Natural killer cell treated with Interleukin-12 subunit alpha and Interleukin-12 subunit beta and Interleukin-15 and Interleukin-18, amount 100 ng/mL, for 72 hours (primary cell): ENCODE measurements around the gene NAA20. TPM values are rescaled to one million over a fixed set of nuclear protein-coding genes. Genes with fewer than 3 reads are reported as not detected.

Experiments used
- ATAC-seq, 2 donors: fragments of 150-1000 bp; cut with Tn5 transposase in 1 of 2; sonication (Bioruptor Pico), chemical (Tn5 transposase) in 1 of 2; 2 replicates each; pipeline ENCODE4 v1.10.0; 2021
- DNase-seq: peaks from one replicate; pipeline ENCODE4 v3.0.0; 2022; ENCODE audit warnings: low spot score
- H3K27ac Mint-ChIP-seq, 2 donors: 1 replicate in 1 of 2; 2 replicates in 1 of 2; pipeline ENCODE4 v1.8.0; 2022; ENCODE audit warnings: mixed read lengths in 2 of 2, mild to moderate bottlenecking in 1 of 2, moderate library complexity in 1 of 2
- H3K27me3 Mint-ChIP-seq, 2 donors: 1 replicate in 1 of 2; 2 replicates in 1 of 2; pipeline ENCODE4 v1.8.0; 2022; ENCODE audit warnings: mixed read lengths in 2 of 2
- H3K36me3 Mint-ChIP-seq: one replicate; pipeline ENCODE4 v1.8.0; 2022; ENCODE audit warnings: mixed read lengths
- H3K4me1 Mint-ChIP-seq, 2 donors: 1 replicate in 1 of 2; 2 replicates in 1 of 2; pipeline ENCODE4 v1.8.0; 2022; ENCODE audit warnings: low read depth in 2 of 2, mixed read lengths in 2 of 2, mild to moderate bottlenecking in 1 of 2
- H3K4me3 Mint-ChIP-seq: one replicate; pipeline ENCODE4 v1.8.0; 2022; ENCODE audit warnings: mixed read lengths
- H3K9me3 Mint-ChIP-seq: 2 replicates; pipeline ENCODE4 v1.8.0; 2022; ENCODE audit warnings: mixed read lengths
- total RNA-seq, 2 donors: library from RNA; stranded (reverse); gene quantifications; one replicate each; pipeline ENCODE4 v1.2.3, GENCODE V29; 2022

NAA20 gene
- total RNA-seq, 2 donors from 2014 or later, result 62.4 to 75.8 TPM

DNA sequence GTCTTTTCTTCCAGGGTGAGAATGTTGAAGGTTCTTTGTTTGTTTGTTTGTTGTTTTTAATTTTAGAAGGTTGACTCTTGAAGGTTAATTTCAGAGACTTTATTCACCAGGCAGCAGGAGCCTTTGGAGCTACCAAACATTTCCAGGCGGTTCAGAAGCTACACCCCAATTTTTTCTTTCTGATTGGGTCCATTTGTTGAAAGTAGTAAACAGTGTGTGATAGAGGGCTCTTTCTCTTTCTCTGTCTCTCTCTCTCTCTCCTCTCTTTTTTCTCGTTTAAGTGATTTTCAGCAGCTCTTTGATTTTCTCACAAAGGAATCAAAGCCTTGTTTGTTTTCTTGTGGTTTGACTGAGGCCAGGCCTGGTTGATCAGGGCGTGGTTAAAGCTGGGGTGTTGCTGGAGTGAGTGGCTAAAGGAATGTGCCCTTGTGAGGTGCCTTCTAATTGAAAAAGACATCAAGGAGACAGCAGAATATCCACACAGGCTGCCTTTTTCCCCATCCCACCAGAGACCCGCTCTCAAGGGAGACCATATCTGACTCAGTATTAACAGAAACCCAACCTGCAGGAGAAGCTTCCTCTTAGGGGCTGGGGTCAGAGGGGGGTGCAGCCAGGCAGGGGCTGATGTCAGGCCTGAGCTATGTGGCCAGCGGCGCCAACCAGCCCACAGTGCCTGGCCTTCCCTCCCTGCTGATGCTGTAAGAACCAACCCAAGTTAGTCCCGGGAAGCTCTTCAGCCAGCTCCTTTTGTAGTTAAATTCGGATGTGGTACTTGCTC lies 40.4 kb upstream of the NAA20 start:
- H3K27me3 Mint-ChIP-seq, result peaks cover 4 to 14% of the 10 kb centered on the region in 2 donors
- H3K27ac Mint-ChIP-seq, result no peak overlapping the region
- H3K4me1 Mint-ChIP-seq, result peaks cover 4% of the 10 kb centered on the region in 2 donors
- DNase-seq (no peak), ATAC-seq (no peak)
- no peaks in the 10 kb centered on the region for H3K9me3 Mint-ChIP-seq
- H3K4me3 Mint-ChIP-seq, result no peak overlapping the region
- no peaks in the 10 kb centered on the region for H3K36me3 Mint-ChIP-seq

DNA sequence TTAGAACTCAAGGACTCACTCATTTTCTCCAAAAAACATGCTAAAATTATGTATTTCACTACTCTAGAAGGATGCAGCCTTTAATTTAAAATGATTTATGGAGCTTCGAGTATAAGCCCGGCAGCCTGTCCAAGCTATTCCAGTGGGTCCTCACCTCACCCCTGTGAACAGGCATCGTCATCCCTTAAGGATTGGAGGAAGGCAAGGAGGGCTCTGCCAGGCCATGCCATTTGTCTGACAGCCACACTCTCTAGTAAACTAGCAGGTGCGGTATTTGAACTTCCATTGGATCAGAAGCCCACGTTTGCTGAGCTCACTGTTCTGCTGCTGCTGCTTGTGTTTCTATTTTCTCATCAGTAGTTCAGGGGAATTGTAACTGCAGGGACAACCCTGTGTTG lies 39.8 kb upstream of the NAA20 start:
- Mint-ChIP-seq H3K4me1 (peaks cover 4% of the 10 kb centered on the region in 2 donors), H3K9me3 (no peaks in the 10 kb centered on the region), H3K36me3 (no peaks in the 10 kb centered on the region), H3K27ac (no peak overlapping the region), H3K4me3 (no peak overlapping the region), H3K27me3 (peaks cover 6 to 14% of the 10 kb centered on the region in 2 donors)
- ATAC-seq (no peak), DNase-seq (no peak)

DNA sequence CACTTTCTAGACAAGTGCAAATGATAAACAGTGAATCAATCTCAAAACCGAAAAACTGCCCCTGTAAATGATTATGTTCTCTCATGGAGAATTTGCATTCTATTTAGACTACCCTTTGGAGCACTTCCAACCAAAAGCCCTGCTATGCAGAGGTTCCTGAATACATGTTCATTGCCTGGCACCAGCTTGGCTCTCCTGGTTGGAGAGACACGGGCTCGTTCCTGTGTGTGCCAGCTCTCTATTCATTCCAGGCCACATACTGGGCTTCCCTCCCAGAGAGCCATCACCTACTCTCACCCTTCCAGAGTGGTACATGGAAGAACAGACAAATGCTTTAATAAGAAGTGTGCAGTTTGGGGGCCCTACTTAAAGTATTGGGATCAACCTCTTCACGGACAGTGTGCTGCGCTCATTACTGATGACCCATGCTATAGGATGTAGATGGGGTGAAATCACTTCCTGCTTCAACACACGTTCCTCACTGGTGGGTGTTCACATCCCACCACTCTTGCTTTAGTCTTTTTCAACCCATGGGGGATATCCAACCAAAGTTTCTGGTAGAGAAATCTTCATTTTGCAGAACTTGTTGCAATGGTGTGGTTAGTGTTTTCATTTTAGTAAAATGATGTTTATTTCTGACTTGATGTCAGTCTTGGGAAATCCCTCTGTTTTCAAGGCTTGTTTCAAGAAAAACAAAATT lies 38.5 kb upstream of the NAA20 start:
- Mint-ChIP-seq H3K4me3 (no peak overlapping the region), H3K36me3 (no peaks in the 10 kb centered on the region), H3K27ac (no peak overlapping the region), H3K27me3 (peaks cover 6 to 7% of the 10 kb centered on the region in 2 donors), H3K4me1 (peaks cover 0 to 4% of the 10 kb centered on the region in 2 donors), H3K9me3 (no peaks in the 10 kb centered on the region)
- no peak for DNase-seq
- ATAC-seq, result no peak

DNA sequence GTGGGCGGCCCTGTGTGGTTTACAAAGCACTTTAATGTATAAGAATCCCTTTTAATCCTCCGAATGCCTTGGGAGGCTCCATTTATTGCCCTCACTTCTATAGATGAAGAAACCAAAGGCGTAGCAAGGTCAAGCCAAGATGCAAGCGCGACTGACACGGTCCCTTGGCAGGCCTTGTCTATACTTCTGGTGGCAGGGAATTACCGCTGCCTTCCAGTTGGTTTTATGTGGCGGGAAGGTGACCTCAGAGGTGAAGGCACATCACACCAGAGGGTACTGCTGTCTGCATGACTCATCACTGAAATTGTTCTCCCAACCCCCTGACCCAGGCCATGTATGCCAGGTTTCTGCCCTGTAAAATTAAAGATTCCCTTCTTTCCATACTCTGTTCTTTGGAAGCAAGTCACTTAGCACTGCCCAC lies 36.1 kb upstream of the NAA20 start:
- Mint-ChIP-seq H3K4me3 (no peak overlapping the region), H3K27ac (no peak overlapping the region), H3K9me3 (no peaks in the 10 kb centered on the region), H3K36me3 (no peaks in the 10 kb centered on the region), H3K4me1 (no peaks in the 10 kb centered on the region), H3K27me3 (peaks cover 7 to 10% of the 10 kb centered on the region in 2 donors)
- ATAC-seq (no peak), DNase-seq (no peak)

DNA sequence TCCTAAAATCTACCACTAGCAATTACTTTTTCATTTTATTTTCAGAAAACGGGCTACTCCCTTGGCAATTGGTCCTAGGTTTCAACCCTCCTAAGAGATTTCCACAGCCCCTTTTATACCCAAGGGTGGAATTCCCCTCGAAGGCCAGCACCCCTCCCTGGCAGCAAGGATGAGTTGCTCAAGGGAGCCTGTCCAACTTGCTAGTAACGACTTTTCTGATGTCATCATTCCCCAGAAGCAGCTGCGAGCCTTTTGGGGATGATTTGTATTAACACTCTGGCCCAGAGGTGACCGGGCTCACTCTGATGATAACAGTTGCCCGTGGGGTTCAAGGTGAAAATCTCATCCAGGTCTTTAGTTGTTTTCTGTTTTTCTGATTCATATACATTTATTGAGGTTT lies 30.7 kb upstream of the NAA20 start:
- H3K36me3 Mint-ChIP-seq, result no peaks in the 10 kb centered on the region
- H3K4me3 Mint-ChIP-seq, result no peak overlapping the region
- no peaks in the 10 kb centered on the region for H3K9me3 Mint-ChIP-seq
- H3K27me3 Mint-ChIP-seq, result peaks cover 11 to 16% of the 10 kb centered on the region in 2 donors
- no peaks in the 10 kb centered on the region for H3K4me1 Mint-ChIP-seq
- DNase-seq (no peak), ATAC-seq (no peak)
- H3K27ac Mint-ChIP-seq, result no peak overlapping the region

DNA sequence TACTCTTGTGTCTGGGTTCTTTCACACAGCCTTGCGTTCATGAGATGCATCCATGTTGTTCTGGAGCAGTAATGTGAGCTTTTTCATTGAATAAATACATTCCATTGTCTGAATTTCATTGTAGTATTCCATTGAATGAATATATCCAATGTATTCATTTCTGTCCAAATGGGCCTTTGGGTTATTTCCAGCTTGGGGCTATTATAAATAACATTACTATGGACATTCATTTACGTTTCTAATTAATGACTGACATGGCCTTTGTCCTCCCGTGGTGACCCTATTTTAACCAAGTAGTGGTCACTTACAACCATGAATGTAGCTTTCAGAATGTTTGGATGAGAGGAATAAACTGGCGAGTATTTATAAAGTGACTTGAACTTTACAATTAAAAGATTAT lies 30.1 kb upstream of the NAA20 start:
- no peak for DNase-seq
- Mint-ChIP-seq H3K4me3 (no peak overlapping the region), H3K27me3 (peaks cover 12 to 13% of the 10 kb centered on the region in 2 donors), H3K4me1 (no peaks in the 10 kb centered on the region), H3K36me3 (no peaks in the 10 kb centered on the region), H3K27ac (no peak overlapping the region), H3K9me3 (no peaks in the 10 kb centered on the region)
- no peak for ATAC-seq

DNA sequence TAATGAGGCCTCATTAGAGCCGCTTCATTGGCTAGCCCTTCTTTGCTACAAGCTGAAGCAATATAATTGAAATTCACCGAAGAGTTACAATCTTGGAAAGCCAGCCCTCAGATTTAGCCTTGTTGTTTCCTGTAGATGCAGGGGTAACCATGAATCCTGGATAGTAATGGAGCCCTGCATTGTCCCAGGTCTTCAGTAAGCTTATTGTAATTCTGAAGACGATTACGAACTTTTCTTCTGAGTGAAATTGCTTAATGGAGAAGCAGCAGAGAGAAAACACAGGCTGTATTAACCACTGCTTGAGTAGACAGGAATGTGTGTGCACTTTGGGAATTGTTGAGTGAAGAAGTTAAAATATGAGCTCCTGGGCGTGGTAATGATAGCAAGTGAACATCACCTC lies 26.3 kb upstream of the NAA20 start:
- ATAC-seq (no peak), DNase-seq (no peak)
- Mint-ChIP-seq H3K27me3 (peaks cover 13% of the 10 kb centered on the region in 2 donors), H3K9me3 (no peaks in the 10 kb centered on the region), H3K4me3 (no peak overlapping the region), H3K4me1 (no peaks in the 10 kb centered on the region), H3K36me3 (no peaks in the 10 kb centered on the region), H3K27ac (no peak overlapping the region)

DNA sequence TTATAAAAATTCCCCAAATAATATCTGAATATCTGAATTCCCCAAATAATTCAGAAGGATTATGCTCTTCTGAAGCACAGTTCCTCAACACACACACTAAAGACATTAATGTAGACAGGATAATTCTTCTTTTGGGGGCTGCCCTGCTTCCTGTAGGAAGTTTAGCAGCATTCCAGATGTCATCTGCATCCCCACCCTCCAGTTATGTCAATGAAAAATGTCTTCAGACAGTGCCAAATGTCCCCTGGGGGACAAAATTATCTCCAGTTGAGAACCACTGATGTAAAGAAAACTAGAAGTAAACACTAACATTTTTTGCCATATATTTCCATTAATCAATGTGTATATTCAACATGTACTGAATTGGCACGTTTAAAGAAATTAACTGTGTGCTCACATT lies 25.9 kb upstream of the NAA20 start:
- ATAC-seq, result no peak

DNA sequence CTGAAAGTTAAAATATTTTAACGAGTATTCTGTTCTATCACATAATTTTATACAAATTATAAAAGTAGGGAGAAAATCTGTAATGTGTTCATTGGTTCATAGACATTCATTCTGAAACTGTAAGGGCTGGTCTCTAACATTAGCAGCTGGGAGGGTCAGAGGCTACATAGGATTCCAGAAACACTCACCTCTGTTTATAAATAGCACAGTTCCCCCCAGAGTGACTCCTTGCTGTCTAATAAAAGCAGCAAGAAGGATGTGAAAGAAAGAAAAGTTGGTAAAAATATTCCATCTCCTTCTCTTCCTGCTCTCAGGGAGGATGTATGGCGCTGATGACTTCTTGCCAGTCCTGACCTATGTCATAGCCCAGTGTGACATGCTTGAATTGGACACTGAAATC lies 25.3 kb upstream of the NAA20 start:
- Mint-ChIP-seq H3K36me3 (no peaks in the 10 kb centered on the region), H3K4me1 (no peaks in the 10 kb centered on the region), H3K27ac (no peak overlapping the region), H3K27me3 (peaks cover 9 to 13% of the 10 kb centered on the region in 2 donors), H3K9me3 (no peaks in the 10 kb centered on the region), H3K4me3 (no peak overlapping the region)
- DNase-seq, result no peak
- ATAC-seq, result no peak

More for the DNA sequence above, 25.9 kb upstream of the NAA20 start:
- H3K4me3 Mint-ChIP-seq, result no peak overlapping the region
- DNase-seq, result no peak
- no peak overlapping the region for H3K27ac Mint-ChIP-seq
- H3K27me3 Mint-ChIP-seq, result peaks cover 12 to 13% of the 10 kb centered on the region in 2 donors
- H3K4me1 Mint-ChIP-seq, result no peaks in the 10 kb centered on the region
- no peaks in the 10 kb centered on the region for H3K36me3 Mint-ChIP-seq
- H3K9me3 Mint-ChIP-seq, result no peaks in the 10 kb centered on the region

DNA sequence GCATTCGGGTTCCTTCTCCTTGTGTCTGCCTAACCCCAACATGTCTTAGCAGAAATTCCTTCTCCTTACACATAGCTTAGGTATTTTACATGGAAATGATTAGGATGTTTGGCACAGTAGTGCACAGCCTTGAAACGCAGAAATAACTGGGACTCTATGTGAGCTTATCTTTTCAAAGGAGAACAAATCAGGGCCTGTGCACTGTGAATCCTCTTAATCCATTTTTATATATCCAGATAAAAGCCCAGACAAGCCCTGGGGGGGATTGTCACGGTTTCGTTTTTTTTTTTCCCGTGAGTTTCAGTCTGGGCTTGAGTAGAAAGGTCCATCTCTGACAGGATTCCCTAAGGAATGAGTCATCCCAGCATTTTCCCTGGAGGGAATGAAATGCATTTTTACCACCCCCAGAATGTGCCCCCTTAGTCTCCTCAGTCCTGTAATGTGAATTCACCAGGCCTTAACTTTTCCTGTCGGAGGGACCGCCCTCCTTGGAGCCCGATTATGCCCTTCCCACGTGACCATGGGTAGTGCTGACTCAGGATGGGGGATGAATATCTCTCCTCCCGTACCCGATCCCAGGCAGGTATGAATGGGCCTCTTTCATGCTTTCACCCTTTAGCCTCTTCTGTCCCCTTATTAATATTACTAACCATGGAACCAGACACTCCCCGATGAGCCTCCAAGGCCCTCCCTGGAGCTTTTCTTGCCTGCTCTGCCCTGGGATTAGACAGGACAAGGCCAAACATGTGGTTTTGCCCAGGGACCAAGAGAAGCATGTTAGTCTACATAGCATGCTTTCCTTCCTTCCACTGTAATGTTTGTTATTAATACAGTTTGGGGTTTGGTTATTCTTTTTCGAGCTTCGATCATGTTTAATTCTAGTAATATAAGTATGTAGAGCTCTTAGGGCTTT lies 23.9 kb upstream of the NAA20 start:
- H3K4me3 Mint-ChIP-seq, result no peak overlapping the region
- no peaks in the 10 kb centered on the region for H3K9me3 Mint-ChIP-seq
- H3K36me3 Mint-ChIP-seq, result no peaks in the 10 kb centered on the region
- no peaks in the 10 kb centered on the region for H3K4me1 Mint-ChIP-seq
- no peak for ATAC-seq
- no peak overlapping the region for H3K27ac Mint-ChIP-seq
- no peak for DNase-seq
- H3K27me3 Mint-ChIP-seq, result peaks cover 8 to 13% of the 10 kb centered on the region in 2 donors

DNA sequence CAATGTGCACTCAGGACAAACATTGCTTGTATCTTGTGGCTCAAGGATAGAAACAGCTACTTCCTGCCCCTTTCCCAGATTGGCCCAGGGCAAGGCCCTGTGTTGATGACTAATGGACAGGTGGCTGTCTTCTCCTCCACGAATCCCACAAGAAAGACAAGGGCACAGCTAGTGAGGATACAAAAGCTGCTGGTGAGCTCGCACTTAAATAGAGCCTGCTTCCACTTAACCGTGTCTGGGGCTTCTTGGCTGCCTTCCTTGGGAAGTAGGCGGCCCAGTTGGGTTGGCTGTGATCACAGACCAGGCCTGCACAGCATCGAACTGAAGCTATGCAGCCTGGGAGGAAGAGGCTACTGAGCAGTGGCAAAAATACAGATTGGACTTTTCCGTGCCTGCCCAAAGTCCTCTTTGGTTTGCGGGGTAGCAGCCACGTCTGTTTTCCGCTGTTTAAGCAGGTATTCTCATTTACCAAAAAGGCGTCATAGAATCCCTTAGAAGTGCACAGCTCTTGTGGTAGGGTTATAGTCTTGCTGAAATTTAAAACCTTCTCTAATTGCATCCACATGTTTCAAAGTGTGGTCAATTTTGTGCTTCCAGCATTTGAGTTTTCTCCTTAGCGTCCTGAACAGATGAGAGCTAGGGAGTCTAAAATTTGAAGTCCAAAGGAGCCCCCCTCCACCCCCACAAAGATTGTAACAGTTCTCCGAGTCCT lies 23.0 kb upstream of the NAA20 start:
- ATAC-seq (no peak), DNase-seq (no peak)
- H3K4me1 Mint-ChIP-seq, result no peaks in the 10 kb centered on the region
- no peak overlapping the region for H3K4me3 Mint-ChIP-seq
- H3K9me3 Mint-ChIP-seq, result no peaks in the 10 kb centered on the region
- H3K36me3 Mint-ChIP-seq, result no peaks in the 10 kb centered on the region
- H3K27me3 Mint-ChIP-seq, result peaks cover 6 to 9% of the 10 kb centered on the region in 2 donors
- H3K27ac Mint-ChIP-seq, result no peak overlapping the region

DNA sequence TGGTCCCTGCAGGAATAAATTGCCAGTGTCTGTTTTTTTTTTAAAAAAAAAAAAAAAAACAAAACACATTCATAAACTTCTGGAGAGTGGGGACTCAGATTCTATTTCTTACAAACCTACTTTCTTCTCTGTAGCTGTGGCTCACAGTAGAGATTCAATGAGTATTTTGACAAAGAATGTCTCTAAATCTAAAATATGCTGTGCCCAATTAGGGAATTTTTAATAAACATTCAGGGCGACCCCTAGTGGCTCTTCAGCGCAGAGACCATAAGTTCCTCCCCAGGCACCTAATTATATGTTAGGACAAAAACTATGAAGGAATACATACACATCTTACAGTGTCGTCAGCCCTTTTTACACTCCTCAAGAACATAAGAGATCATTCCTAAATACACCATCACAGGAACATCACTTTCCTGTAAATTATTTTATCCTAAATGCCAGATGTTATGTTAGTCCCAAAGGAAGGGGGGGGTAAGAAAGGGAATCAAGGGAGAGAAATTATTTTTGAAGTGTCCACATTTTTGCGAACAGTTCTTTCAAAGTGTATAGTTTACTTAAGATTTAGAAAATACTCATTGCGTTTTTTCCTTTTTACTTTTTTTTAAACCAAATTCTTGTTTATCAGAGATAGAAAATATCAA lies 21.8 kb upstream of the NAA20 start:
- Mint-ChIP-seq H3K27ac (no peak overlapping the region), H3K4me3 (no peak overlapping the region), H3K4me1 (peaks cover 0 to 6% of the 10 kb centered on the region in 2 donors), H3K9me3 (no peaks in the 10 kb centered on the region), H3K27me3 (peaks cover 12 to 15% of the 10 kb centered on the region in 2 donors), H3K36me3 (no peaks in the 10 kb centered on the region)
- no peak for ATAC-seq
- DNase-seq, result no peak

DNA sequence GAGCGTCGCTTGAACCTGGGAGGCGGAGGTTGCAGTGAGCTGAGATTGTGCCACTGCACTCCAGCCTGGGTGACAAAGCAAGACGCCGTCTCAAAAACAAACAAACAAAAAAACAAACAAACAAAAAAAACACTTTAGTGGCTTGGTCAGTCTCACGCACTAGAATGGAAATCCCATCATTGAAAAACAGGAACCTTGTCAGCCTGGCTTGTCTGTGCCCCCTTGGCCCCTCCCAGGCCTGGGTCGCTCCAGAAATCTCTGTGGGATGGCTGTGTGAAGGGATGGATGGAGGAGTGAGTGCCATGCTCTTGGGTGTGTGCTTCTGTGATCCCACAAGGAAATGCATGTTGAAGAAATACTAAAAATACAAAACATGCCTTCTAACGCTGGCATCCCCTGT lies 20.9 kb upstream of the NAA20 start:
- no peak overlapping the region for H3K4me3 Mint-ChIP-seq
- no peak overlapping the region for H3K27ac Mint-ChIP-seq
- no peaks in the 10 kb centered on the region for H3K9me3 Mint-ChIP-seq
- ATAC-seq (no peak), DNase-seq (no peak)
- no peaks in the 10 kb centered on the region for H3K36me3 Mint-ChIP-seq
- H3K4me1 Mint-ChIP-seq, result peaks cover 0 to 8% of the 10 kb centered on the region in 2 donors
- H3K27me3 Mint-ChIP-seq, result peaks cover 19 to 20% of the 10 kb centered on the region in 2 donors
